ENCODE measurements around the gene TXNRD3. TPM values are rescaled to one million over a fixed set of nuclear protein-coding genes. Genes with fewer than 3 reads are reported as not detected.

TXNRD3 gene
- total and polyA plus RNA-seq, 2 donors from 2014 or later, result 10.8 to 12.1 TPM

- no peak for TF ChIP-seq CTCF (IDR thresholded peaks at IDR 0.05; ENCODE audit: borderline replicate concordance, extremely low read depth, insufficient read depth)
- Histone ChIP-seq H3K36me3 (ENCODE audit: control insufficient read depth in 2 of 3, insufficient read depth in 3 of 3, low read length in 3 of 3) (no peaks in the 10 kb centered on the region), H3K9me3 (ENCODE audit: control insufficient read depth in 2 of 3, insufficient read depth in 1 of 3, low read length in 3 of 3) (no peaks in the 10 kb centered on the region), H3K27me3 (ENCODE audit: control insufficient read depth, insufficient read depth, low read length) (no peaks in the 10 kb centered on the region), H3K4me3 (ENCODE audit: low read length in 3 of 3) (no peak overlapping the region), H3K9ac (ENCODE audit: low read length in 3 of 3) (no peak overlapping the region), H3K27ac (ENCODE audit: low read depth in 2 of 2, low read length in 2 of 2) (no peak overlapping the region), H3K4me1 (ENCODE audit: control insufficient read depth in 2 of 3, insufficient read depth in 2 of 3, low read depth in 1 of 3, low read length in 3 of 3) (no peaks in the 10 kb centered on the region)
- intact Hi-C loops (cut with DNase I), result no loop called here
- FAIRE-seq (no peak), DNase-seq (no peak)
Measured at GRCh38 chr3:126696701-126697267, 41.9 kb upstream of the TXNRD3 start.

- Histone ChIP-seq H3K9me3 (ENCODE audit: control insufficient read depth in 2 of 3, insufficient read depth in 1 of 3, low read length in 3 of 3) (no peaks in the 10 kb centered on the region), H3K4me3 (ENCODE audit: low read length in 3 of 3) (no peak overlapping the region), H3K27me3 (ENCODE audit: control insufficient read depth, insufficient read depth, low read length) (no peaks in the 10 kb centered on the region), H3K4me1 (ENCODE audit: control insufficient read depth in 2 of 3, insufficient read depth in 2 of 3, low read depth in 1 of 3, low read length in 3 of 3) (no peaks in the 10 kb centered on the region), H3K9ac (ENCODE audit: low read length in 3 of 3) (no peak overlapping the region), H3K36me3 (ENCODE audit: control insufficient read depth in 2 of 3, insufficient read depth in 3 of 3, low read length in 3 of 3) (no peaks in the 10 kb centered on the region), H3K27ac (ENCODE audit: low read depth in 2 of 2, low read length in 2 of 2) (no peak overlapping the region)
- no peak for TF ChIP-seq CTCF (IDR thresholded peaks at IDR 0.05; ENCODE audit: borderline replicate concordance, extremely low read depth, insufficient read depth)
- FAIRE-seq, result no peak
- no peak for DNase-seq
- intact Hi-C loops (cut with DNase I), result no loop called here
Measured at GRCh38 chr3:126693921-126694320, 39.0 kb upstream of the TXNRD3 start.

GRCh38 chr3:126692858-126693257, 37.9 kb upstream of the TXNRD3 start:
- FAIRE-seq (no peak), DNase-seq (no peak)
- Histone ChIP-seq H3K27ac (ENCODE audit: low read depth in 2 of 2, low read length in 2 of 2) (no peak overlapping the region), H3K9me3 (ENCODE audit: control insufficient read depth in 2 of 3, insufficient read depth in 1 of 3, low read length in 3 of 3) (no peaks in the 10 kb centered on the region), H3K9ac (ENCODE audit: low read length in 3 of 3) (no peak overlapping the region), H3K36me3 (ENCODE audit: control insufficient read depth in 2 of 3, insufficient read depth in 3 of 3, low read length in 3 of 3) (no peaks in the 10 kb centered on the region), H3K27me3 (ENCODE audit: control insufficient read depth, insufficient read depth, low read length) (no peaks in the 10 kb centered on the region), H3K4me1 (ENCODE audit: control insufficient read depth in 2 of 3, insufficient read depth in 2 of 3, low read depth in 1 of 3, low read length in 3 of 3) (no peaks in the 10 kb centered on the region), H3K4me3 (ENCODE audit: low read length in 3 of 3) (no peak overlapping the region)
- intact Hi-C loops (cut with DNase I), result no loop called here
- no peak for TF ChIP-seq CTCF (IDR thresholded peaks at IDR 0.05; ENCODE audit: borderline replicate concordance, extremely low read depth, insufficient read depth)

- no peak for FAIRE-seq
- H3K4me1 ChIP-seq (ENCODE audit: control insufficient read depth in 2 of 3, insufficient read depth in 2 of 3, low read depth in 1 of 3, low read length in 3 of 3), result no peaks in the 10 kb centered on the region
Measured at GRCh38 chr3:126691765-126692164, 36.8 kb upstream of the TXNRD3 start.

More at GRCh38 chr3:126691765-126692164, 36.8 kb upstream of the TXNRD3 start:
- Histone ChIP-seq H3K4me3 (ENCODE audit: low read length in 3 of 3) (no peak overlapping the region), H3K9ac (ENCODE audit: low read length in 3 of 3) (no peak overlapping the region), H3K36me3 (ENCODE audit: control insufficient read depth in 2 of 3, insufficient read depth in 3 of 3, low read length in 3 of 3) (no peaks in the 10 kb centered on the region), H3K27ac (ENCODE audit: low read depth in 2 of 2, low read length in 2 of 2) (no peak overlapping the region), H3K27me3 (ENCODE audit: control insufficient read depth, insufficient read depth, low read length) (no peaks in the 10 kb centered on the region), H3K9me3 (ENCODE audit: control insufficient read depth in 2 of 3, insufficient read depth in 1 of 3, low read length in 3 of 3) (no peaks in the 10 kb centered on the region)
- no peak for TF ChIP-seq CTCF (IDR thresholded peaks at IDR 0.05; ENCODE audit: borderline replicate concordance, extremely low read depth, insufficient read depth)
- DNase-seq, result no peak
- intact Hi-C loops (cut with DNase I), result no loop called here
